GM23338 (cell line): ENCODE results near the gene ST6GALNAC1.

Experiments
- CREB1 ChIP-seq: fragments of 250-450 bp; sonication (Bioruptor Pico); IDR thresholded peaks from 2 replicates; pipeline ENCODE4 v1.5.0; 2020; ENCODE audit warnings: low read depth, mild to moderate bottlenecking, moderate library complexity
- CTCF ChIP-seq, 2 experiments: fragments of 200-600 bp in 1 of 2; sonication (generic) in 1 of 2; conservative IDR thresholded peaks; 2 replicates each; pipeline versions ENCODE4 v1.5.1 to v1.6.1; 2016 to 2017; ENCODE audit warnings: antibody characterized with exemption in 2 of 2, low read depth in 2 of 2, mild to moderate bottlenecking in 2 of 2, moderate library complexity in 1 of 2
- EZH2phosphoT487 ChIP-seq: fragments of 200-600 bp; sonication (generic); IDR thresholded peaks from one replicate; pipeline ENCODE4 v1.8.1; 2018; ENCODE audit warnings: antibody characterized with exemption; ENCODE audit not compliant: unreplicated experiment
- NANOG ChIP-seq: IDR thresholded peaks from 2 replicates; pipeline ENCODE4 v1.6.1; 2016; ENCODE audit warnings: antibody characterized with exemption, borderline replicate concordance
- POLR2AphosphoS5 ChIP-seq: IDR thresholded peaks from 2 replicates; pipeline ENCODE4 v1.6.1; 2016; ENCODE audit warnings: antibody characterized with exemption, low read depth

DNA sequence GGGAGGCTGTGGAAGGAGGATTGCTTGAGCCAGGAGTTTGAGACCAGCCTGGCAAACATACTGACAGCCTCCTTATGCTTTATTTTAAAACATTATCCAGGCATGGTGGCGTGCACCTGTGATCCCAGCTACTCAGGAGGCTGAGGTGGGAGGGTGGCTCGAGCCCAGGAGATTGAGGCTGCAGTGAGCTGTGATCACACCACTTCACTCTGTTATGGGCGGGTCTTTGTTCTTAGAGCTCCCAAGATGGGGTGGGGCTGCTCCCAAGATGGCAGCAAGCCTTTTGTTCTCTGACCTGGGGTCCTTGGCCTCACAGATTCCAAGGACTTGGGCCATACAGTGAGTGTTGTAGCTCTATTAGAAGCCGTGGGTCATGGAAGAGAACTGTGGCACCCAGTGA is 31.8 kb downstream of the ST6GALNAC1 start:
- TF ChIP-seq EZH2phosphoT487 (no peak), CTCF (conservative IDR thresholded peaks at IDR 0.05; ENCODE audit: low read depth in 2 of 2) (no peak), NANOG (no peak), POLR2AphosphoS5 (no peak), CREB1 (CRISPR knock-in tag) (no peak)
